HG03095 (cell line): Measurements from ENCODE around the gene DSTYK.
"Not testable (repeated sequence)": the region's sequence is repeated elsewhere in the genome, so short reads cannot be mapped to it uniquely, and the experiment has no call there.

Experiments
- ATAC-seq: cut with Tn5 transposase; IDR thresholded peaks from one replicate; pipeline ENCODE4 v1.9.1; 2021; ENCODE audit warnings: moderate library complexity; ENCODE audit not compliant: unreplicated experiment

Gene DSTYK

DNA sequence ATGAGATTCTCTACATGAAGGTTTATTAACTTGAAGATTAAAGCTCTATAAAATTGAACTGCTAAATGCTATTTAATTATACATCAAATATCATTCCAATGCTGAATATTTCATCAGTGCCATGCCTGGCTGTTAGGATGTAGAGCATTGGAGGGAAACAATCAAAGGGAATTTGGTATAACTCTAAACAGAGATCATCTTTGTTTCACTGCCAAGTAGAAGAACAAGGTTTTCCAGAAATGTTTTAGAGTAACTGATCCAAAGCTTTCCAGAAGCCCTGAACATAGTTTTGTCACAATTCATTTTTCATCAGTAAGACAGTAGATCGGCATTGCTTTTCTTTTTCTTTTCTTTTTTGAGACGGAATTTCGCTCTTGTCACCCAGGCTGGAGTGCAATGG, 5.9 kb upstream of the DSTYK start:
- ATAC-seq: no peak

DNA sequence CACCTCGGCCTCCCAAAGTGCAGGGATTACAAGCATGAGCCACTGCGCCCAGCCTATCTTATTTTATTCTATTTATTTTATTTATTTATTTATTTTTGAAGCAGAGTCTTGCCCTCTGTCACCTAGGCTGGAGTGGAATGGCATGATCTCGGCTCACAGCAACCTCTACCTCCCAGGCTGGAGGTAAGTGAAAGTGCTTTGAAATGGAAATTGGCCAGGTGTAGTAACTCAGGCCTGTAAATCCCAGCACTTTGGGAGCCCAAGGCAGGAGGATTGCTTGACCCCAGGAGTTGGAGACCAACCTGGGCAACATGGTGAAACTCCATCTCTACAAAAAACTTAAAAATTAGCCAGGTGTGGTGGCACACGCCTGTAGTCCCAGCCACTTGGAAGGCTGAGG, 5.1 kb upstream of the DSTYK start:
- ATAC-seq: no peak

DNA sequence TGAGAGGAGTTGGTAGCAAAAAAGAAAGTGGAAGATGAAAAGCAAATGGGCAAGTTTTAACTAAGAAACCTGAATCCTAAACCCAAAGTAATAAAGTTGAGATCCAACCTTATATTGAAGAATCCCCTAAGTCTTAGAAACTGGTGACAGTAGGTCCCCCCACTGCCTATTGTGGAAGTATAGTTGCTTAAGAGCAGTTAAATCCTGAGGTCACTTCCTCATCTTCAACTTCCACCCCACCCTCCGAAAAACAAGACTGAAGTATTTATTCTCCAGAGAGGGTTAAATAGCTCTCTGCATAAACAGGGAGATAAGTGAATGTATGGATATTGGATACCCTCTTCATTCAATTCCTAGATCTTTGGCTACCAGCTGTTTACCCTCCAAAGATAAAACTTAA, 3.3 kb upstream of the DSTYK start:
- ATAC-seq: no peak

DNA sequence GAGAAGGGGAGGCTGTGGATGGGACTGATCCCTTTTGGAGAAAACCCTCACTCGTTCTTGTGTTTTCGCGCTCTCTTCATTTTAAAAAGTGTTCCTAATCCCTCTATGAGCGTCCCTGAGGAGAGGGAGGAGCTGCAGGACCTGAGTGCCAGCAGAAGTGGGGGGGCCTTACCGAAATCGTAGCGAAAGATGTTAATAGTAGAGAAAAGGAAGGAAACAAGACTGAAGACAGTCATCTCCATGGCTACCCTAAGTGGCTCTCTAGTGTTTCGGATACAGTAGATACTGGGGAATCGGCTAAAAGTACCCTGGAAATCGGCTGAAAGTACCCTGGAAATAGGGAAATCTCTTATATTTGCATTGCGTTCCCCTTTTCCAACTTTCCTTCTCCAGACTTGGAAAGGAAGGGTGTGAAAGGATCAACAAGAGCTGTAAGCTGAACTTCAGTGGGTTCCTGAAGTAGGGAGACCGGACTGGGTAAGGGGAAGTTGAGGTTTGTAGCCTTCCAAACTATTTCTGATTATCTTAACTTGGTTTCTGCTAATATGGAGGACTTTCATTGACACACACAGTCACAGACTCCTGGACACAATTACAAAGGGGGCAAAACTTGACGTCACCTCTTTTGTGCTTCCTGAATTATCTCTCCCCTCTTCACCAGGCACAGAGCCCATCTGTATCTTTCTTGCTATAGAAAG, 486 bp upstream of the DSTYK start:
- peak; percentile 38 for ATAC-seq

DNA sequence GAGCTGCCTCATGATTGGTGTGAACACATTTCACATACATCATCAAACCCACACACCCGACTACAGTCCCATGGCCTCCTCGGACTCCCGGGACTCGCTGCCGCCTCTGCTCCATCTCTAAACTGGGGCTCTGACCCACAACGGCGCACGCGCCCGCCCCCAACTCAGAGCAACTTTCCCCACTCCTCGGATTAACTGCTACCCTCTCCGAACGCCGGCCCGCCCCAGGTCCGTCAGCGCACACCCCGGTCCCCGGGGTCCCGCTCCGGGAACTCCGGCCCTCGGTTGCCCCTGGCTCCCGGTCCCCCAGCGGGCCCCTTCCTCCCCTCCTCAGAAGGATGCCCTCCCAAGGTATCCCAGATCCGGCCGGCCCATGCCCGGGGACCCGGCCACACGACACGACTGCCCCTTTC, 740 bp downstream of the DSTYK start:
- ATAC-seq: no peak

DNA sequence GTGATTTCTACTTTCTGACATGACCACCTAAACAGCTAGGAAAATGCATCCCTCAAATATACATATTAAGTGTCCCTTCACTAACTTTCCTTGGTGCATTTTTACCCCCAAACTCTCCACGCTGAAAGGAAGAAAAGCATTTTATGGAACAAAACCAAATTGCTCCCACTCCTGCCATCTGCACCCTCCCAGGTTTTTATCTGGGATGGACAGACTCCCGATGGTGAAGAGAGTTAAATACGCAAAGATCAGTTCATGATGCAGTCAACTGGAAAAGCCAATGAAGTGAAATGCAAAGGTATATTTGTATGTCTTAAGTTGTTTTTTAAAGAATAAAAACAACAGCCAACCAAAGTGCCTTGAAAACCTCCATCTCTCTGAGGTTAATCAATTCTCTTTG, 2.7 kb downstream of the DSTYK start:
- no peak for ATAC-seq

DNA sequence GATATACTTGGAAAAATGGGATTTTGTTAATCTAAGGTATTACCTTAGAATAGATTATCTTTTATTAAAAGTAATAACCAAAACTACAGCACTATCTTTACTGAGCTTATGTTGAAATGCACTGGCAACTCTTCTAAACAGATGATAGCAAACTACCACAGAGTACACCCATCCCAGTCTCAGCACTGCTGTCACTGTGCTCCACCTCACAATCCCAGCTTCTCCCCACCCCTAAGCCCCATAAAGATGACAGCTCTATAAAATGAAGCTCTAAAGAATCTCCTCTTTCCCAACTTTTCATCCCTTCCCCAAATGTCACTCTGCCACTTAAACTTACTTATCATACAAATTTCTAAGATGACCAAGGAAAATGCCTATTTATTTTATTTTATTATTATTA, 6.4 kb downstream of the DSTYK start:
- no peak for ATAC-seq

DNA sequence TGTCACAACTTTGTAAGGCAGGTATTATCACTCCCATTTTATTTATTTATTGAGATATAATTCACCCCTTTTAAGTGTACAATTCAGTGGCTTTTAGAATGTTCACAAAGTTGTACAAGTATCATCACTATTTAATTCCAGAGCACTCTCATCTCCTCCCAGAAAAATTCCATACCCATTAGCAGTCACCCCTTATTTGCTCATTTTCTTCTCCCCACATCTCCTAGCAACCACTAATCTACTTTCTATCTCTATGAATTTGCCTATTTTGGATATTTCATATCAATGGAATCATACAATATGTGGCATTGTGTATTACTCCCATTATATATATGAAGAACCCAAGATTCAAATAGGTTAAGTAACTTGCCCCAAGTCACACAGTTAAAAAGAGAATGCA, 7.0 kb downstream of the DSTYK start:
- no peak for ATAC-seq

DNA sequence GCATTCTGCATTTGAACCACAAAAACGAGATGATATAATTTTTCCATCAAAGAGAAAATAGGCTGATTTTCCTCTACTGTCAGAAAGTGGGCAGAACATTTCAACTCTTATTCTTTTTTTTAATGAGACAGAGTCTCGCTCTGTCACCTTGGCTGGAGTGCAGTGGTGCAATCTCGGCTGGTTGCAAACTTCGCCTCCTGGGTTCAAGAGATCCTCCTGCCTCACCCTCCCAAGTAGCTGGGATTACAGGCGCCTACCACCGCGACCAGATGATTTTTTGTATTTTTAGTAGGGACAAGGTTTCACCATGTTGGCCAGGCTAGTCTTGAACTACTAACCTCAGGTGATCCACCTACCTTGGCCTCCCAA, 11.6 kb downstream of the DSTYK start:
- no peak for ATAC-seq

DNA sequence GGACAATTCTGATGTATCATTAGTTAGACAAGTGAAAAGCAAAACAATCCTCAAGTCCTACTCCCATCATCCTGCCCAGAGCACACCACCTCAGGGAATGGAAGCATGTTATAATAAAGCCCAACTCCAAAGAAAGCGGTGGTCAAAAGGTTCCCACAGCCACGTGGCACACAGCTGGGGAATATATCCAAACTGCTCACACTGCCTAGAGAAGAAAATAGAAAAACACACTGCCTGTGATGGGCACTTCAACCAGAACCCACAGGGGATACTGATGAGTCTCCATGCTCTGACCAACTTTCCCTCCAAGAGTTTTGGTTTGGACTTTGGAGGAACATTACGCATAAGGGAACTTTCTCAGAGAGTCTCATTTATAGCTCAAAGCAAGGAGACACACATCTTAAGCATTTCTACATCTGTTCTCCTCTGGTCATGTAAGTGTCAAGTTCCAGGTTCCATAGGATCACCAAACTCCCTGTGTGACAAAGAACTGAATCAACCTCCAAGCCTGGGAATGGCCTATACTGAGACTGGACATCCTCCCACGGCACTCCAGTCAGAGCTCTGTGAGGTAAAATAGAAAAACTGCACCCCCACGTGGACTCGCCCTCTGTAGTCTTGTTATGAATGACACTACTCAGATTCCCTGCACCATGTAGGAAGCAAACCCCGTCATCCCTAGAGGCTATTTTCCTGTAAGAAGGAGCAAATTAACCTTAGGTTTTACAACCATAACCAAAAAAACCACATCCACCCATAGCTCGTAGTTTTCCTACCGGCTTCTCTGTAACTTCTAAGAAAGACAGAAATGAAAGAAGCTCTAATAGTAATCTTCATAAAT, 12.2 kb downstream of the DSTYK start:
- ATAC-seq: no peak

DNA sequence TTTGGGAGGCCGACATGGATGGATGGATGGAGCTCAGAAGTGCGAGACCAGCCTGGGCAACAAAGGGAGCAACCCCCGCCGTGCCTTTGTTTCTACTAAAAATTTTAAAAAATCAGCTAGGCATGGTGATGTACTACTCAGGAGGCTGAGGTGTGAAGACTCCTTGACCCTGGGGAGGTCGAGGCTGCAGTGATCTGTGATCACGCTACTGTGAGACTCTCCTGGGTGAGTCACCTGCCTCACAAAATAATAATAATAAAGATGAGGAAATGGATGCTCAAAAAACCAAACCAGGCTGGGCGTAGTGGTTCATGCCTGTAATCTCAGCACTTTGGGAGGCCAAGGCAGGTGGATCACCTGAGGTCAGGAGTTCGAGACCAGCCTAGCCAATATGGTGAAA, 19.2 kb downstream of the DSTYK start:
- ATAC-seq: no peak

DNA sequence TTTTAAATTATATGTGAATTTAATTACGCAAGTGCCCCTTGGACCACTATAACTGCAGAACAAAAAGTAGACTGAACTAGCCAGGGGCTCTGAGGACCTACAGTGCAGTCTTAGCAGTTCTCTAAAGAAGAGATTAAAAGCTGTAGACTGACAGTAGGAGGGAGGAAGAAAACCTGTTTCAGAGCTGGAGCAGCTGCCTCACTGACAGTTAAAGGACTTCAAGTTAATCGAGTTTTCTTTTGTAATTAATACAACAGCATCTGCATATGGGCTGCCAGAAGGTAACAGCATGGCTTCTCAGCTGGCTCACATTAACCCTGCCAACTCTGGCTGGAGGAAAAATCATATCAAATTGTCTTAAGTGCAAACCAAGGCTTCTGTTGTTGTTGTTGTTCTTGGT, 19.9 kb downstream of the DSTYK start:
- no peak for ATAC-seq

DNA sequence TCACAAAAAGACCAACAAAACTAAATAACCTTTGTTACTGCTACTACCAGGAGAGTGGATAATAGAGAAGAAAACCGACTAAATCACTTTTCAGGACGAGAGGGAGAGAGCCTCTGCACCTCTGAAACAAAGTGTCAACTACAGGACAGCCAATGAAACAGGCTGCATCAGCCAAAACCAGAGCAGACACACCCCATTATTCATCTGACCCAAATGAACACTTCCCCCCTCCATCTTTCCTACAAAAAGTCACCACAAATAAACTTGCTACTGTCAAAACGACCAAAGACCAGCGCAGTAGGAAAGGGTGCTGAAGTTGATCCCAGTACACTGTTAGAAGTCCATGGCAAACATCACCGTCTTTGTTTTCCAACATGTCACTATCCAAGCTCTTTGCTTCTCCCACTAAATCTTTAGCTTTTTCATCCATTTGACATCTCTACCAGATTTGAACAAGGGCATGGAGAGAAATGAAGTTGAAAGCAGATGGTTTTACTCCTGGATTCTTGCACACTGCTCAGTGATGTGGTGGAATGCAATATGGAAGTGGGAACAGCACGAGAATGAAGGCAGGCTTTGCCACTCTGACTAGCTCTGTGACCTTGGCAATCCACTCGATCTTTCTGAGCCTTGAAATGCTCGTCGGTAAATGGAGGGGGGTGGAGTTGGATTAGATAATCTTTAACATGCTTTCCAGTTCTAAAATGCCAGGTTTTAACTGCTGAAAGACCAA, 20.5 kb downstream of the DSTYK start:
- no peak for ATAC-seq

DNA sequence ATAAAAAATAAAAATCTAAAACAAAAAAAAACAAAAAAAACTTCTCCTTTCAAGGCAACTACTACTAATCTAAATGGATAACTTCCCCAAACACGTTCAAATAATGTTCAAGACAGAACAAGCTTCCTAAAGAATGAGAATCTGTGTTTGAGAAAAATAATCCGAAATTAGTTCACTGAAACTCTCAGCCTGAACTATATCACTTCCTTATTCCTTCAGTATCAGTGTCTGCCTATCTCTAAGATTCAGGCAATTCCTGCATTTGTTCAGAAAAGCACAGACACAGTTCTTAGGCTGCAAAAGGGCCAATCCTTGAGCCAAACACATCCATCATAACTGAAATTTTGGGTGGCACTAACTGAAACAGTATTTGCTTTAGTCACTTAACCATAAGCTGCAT, 22.4 kb downstream of the DSTYK start:
- ATAC-seq: no peak

DNA sequence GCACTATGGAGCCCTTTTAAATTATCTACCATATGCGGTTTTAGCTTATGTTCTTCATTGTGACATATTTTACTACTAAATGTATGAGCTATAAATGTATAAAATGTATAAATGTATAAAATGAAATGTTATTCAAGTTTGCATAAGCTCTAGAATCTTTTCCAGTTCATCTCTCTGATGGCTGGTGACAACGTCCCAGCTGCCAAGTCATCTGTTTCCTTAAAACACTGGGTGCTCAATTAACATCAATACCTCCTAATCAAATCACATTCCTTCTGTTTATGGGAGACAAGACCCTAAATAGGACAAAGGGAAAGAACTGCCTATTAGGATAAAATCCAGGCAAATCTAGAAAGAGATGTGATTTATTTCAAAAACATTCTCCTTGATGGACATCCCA, 22.9 kb downstream of the DSTYK start:
- ATAC-seq: no peak

DNA sequence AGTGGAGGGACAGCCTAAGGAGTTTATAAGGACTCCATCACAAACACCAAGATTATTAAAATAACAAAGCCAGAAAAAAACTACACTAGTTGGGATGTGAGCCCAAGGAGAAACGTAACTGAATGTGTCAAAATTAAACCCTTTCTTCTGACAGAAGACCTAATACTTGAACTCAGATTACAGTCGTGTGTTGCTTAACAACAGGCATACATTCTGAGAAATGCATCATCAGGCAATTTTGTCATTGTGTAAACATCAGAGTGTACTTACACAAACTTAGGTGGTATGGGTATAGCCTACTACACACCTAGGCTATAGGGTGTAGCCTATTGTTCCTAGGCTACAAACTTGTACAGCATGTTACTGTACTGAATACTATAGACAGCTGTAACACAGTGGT, 23.4 kb downstream of the DSTYK start:
- no peak for ATAC-seq

DNA sequence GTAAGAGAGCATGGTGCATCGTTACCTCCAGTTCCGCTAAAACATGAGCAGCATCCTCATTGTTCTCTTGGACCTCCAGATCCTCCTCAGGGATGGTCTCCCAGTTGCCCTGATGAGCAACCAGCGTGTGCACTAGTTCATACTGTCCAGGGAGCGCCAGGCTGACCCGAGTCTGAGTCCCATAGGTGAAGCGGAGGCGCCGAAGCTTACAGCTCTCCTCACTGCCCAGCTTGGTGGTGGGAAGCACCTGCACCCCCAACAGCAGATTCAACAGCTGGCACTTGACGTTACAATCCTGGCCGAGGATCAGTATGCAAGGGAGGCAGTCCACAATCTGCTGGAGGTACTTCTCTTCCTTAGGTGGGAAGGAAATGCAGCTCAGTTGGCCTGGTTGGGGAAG, 24.1 kb downstream of the DSTYK start:
- ATAC-seq: no peak

DNA sequence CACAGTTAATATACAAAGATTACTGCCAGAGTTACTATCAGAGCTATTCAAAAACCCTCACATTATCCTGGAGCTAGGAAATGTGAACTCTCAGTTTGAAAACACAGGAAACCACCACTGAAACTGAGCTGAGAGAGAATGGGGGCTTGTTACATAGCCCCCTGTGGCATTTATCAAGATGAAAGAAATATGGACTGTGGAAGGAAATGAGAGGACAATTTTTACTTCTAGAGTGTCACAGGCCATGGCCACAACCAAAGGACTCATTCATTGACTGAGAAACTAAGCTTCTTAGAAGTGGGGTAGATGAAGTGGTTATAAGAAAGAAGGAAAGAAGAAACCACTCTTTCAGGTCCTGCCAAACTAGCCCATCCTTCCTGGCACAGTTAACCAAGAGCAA, 25.3 kb downstream of the DSTYK start:
- no peak for ATAC-seq

DNA sequence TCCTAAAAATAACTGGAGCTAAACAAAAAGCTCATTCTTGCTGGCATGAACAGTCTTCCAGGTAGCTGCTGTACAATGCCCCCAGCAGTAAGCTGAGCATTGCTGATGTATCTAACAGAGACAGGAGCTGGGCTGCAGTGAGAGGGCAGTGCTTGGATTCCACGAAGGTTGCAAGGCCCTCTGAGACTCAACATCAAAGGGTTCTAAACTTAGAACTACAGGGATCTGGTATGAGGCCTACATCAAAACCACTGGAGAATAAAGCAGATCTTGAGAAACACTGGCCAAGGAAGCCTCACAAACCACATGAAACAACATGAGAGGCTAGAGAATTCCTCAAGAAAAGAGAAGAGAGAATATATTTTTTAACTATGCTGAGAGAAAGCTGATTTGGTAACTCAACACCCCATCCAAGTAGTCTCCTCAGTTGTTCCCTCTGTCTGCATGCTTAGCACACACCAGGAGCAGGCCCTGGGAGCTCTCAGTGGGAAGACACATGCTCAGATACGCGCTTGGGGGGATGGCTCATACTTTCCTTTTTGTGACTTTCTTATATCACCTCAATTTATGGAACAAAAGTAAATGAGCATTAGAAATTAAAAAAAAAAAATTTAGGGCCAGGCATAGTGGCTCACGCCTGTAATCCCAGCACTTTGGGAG, 27.7 kb downstream of the DSTYK start:
- no peak for ATAC-seq

DNA sequence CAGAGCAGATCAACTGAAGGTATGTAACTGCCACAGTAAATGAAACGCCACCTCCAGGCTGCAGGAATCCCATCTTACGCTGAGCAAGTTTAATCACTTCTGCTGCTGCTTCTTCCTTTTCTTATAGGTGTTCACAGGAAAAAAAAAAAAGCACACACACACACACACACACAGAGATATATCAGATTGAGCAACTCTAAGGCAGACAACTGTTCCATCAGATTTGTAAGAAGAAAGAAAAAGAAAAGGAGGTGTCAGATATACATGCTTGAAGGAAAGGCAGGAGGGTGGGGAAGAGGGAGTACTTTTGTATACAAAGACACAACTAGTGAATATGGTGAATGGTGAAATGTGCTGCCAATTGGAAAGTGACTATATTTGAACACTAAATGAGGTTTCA, 28.6 kb downstream of the DSTYK start:
- no peak for ATAC-seq

DNA sequence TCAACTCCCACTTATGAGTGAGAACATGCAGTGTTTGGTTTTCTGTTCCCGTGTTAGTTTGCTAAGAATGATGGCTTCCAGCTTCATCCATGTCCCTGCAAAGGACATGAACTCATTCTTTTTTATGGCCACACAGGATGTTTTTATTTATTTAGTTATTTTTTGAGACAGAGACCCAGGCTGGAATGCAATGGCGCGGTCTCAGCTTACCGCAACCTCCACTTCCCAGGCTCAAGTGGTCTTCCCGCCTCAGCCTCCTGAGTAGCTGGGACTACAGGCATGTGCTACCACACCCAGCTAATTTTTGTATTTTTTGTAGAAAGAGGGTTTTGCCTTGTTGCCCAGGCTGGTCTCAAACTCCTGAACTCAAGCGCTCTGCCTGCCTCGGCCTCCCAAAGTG, 31.2 kb downstream of the DSTYK start:
- ATAC-seq: not testable (repeated sequence)

DNA sequence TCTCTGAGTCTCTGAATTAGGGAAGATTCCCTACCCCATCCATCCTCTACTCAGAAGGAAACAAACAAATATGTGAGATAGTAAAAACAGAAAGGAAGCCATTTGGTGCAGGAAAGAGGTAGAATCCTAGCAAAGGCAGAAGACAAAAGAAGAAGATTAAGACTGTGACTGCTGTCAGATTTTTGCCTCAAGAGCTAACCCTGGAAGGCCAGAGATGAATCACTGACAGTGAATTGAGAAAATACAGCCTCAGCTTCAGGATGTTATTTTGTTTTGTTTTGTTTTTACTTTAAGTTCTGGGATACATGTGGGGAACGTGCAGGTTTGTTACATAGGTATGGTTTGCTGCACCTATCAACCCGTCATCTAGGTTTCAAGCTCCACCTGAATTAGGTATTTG, 31.7 kb downstream of the DSTYK start:
- no peak for ATAC-seq
